Fibroblast of pulmonary artery (primary cell): Measurements from ENCODE around the gene MB21D2.

Experiments
- DNase-seq: peaks from one replicate; pipeline ENCODE4 v3.0.0-alpha.2; 2010; ENCODE audit warnings: low read depth
- H3K4me3 ChIP-seq: replicated peaks from 2 replicates; pipeline ENCODE4 v1.5.1; 2011; ENCODE audit warnings: low read depth, mild to moderate bottlenecking, control low read depth, low read length, moderate library complexity
- TF ChIP-seq, protein P1 (sequence below): IDR thresholded peaks from 2 replicates; pipeline ENCODE4 v1.5.1; 2011; ENCODE audit warnings: mild to moderate bottlenecking, control low read depth, low read length, inconsistent platforms; ENCODE audit errors: missing control alignments

The MB21D2 gene

DNA sequence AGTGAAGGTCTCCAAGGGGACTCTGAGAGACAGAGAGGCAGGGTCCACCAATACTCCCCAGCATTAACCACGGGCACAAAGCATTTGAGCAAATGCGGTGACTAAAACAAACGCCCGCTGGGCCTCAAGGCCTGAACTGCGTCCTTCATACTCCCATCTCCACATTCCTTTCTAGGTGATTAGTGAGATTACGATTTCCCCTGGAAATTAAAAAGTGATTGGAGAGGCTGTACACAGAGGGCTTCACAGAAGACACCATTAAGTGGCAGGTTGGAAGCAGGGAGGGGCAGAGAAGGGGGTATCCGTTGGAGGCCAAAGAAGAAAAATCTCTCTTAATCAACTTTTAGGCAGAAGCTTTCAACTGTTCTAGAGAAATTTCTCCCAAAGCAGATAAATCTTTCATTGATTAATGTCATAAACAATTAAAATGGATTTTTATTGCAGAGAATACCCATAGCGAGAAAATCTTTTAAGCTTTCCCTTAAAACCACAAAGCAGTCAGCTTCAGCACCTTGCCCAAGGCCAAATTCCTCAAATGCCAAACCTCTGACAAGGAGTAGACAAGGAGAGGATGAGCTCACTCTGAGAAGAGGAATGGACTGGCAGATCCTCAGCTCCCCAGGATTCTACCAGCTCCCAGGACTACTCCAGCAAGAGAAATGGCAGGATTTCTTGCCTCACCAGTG, 38.2 kb downstream of the MB21D2 start:
- TF ChIP-seq, protein P1, sequence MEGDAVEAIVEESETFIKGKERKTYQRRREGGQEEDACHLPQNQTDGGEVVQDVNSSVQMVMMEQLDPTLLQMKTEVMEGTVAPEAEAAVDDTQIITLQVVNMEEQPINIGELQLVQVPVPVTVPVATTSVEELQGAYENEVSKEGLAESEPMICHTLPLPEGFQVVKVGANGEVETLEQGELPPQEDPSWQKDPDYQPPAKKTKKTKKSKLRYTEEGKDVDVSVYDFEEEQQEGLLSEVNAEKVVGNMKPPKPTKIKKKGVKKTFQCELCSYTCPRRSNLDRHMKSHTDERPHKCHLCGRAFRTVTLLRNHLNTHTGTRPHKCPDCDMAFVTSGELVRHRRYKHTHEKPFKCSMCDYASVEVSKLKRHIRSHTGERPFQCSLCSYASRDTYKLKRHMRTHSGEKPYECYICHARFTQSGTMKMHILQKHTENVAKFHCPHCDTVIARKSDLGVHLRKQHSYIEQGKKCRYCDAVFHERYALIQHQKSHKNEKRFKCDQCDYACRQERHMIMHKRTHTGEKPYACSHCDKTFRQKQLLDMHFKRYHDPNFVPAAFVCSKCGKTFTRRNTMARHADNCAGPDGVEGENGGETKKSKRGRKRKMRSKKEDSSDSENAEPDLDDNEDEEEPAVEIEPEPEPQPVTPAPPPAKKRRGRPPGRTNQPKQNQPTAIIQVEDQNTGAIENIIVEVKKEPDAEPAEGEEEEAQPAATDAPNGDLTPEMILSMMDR: no peak
- H3K4me3 ChIP-seq: no peak overlapping the region
- peak; percentile 95 for DNase-seq

DNA sequence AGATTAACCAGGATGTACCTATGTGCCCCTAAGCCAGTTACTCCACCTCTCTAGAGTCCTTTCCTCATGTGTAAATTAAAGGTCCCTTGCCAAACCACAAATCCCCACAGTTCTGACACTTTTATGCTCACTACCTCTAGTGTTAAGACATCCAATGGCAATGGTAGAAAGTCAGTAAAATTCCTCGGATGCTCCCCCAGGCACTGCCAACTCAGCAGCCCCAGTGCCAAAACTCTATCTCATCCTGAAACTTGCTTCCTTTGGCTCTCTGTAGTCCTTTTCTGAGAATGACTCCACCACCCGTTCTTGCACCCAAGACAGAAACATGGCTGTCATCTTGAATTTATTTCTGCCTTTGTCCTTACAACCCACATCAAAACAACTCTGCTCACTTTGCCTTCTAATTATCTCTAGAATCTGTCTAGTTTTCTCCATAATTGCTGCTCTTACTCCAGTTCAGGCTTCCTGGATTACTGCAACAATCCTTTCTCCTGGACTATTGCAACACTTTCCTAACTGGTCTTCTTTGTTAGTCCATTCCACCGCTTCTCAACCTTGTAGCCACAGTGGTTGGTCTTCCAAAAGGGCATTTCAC, 41.6 kb downstream of the MB21D2 start:
- DNase-seq: peak; percentile 53
- H3K4me3 ChIP-seq: no peak overlapping the region
- TF ChIP-seq, protein P1: no peak

DNA sequence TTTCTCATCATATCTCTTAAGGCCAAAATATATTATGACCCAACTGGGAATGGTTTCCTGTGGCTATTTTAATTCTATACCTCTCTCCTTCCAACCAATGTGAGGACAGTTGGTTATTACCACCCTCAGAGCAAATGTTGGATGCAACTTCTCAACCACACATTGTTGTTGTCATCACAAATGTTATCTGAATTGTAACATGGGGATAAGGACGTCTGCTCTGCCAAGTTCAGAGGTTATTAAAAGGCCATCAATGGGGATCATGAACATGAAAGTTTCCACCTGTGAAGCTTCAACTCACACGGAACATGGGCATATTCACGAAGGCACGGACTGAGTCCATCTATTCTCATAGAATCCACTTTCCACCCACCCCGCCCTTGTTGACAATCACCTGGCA, 46.8 kb downstream of the MB21D2 start:
- no peak for DNase-seq
- no peak overlapping the region for H3K4me3 ChIP-seq
- TF ChIP-seq, protein P1: no peak

DNA sequence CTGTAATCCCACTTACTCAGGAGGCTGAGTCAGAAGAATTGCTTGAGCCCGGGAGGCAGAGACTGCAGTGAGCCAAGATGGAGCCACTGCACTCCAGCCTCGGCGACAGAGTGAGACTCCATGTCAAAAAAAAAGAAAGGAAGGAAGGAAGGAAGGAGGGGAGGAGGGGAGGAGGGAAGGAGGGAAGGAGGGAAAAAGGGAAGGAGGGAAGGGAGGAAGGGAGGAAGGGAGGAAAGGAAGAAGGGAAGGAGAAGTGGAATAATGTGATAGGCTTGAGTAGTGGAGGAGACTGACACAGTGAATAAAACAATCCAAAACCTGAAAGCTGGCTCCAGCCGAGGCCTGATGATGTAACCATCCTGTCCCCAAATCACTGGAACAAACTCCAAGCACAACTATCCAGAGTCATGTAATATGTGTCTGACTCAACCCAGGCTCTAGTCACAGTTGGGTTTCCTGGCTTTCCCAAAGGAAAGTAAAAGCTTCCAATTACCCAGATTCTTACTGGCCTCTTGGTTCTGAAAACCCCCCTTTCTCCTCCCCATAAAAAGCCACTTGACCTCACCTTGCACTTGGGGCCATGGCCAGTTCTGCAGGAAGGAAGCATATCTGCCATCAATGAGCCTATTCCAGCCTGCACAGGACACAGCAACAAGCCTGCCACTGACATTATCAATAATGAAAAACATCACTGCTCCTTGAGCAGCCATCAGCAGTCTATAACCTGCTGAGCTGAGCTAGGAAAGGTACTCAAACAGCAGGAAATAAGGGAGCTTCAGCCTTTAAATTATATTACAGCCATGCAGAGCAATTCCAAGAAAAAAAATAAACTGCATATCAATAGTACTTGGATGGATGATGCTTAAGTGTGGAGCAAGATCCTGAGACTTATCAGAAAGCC, 48.3 kb downstream of the MB21D2 start:
- peak overlapping the region; percentile 17 for H3K4me3 ChIP-seq
- TF ChIP-seq, protein P1: no peak
- peak; percentile 60 for DNase-seq

DNA sequence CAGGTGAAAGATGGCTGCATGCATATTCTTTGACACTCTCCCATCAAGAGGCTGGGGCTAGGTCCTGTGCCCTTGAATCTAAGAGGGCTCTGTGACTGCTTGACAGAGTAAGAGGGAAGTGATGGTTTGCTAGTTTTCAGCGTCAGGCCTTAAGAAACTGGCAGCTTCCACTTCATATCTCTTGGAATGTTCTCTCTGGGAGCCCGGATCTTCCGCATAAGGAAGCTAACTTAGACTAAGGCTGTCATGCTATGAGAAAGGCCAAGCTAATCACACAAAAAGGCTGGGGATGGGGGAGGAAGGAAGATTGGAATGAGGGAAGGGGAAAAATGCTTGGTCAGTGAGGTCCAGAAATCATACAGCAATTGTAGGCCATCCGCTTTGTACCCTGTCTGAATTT, 50.0 kb downstream of the MB21D2 start:
- TF ChIP-seq, protein P1: no peak
- H3K4me3 ChIP-seq: no peak overlapping the region
- DNase-seq: peak; percentile 86

DNA sequence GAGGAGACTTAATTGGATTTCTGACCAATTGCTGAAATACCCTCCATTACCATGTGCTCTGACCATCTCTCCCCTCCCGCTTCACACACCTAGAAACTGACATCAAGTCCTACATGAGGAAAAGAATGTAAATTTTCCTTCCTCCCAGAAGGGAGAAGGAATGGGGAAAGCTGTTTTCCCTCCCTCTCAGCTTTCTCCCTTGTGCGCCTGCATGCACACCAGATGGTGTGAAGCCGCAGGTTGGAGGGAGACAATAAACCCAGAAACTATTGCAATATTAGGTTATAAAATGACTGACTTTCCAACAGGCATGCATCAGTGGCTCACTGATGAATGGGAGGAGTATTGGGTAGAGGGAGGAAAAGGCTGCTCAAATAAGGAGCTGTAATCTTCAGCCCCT, 50.9 kb downstream of the MB21D2 start:
- TF ChIP-seq, protein P1: no peak
- no peak for DNase-seq
- H3K4me3 ChIP-seq: no peak overlapping the region
